ENCODE data around the gene TIMM8A.
A peak's percentile ranks its signal among the peaks of the same experiment; 100 is the strongest.
"Not testable (repeated sequence)": the region's sequence is repeated elsewhere in the genome, so short reads cannot be mapped to it uniquely, and the experiment has no call there.

TIMM8A gene

DNA sequence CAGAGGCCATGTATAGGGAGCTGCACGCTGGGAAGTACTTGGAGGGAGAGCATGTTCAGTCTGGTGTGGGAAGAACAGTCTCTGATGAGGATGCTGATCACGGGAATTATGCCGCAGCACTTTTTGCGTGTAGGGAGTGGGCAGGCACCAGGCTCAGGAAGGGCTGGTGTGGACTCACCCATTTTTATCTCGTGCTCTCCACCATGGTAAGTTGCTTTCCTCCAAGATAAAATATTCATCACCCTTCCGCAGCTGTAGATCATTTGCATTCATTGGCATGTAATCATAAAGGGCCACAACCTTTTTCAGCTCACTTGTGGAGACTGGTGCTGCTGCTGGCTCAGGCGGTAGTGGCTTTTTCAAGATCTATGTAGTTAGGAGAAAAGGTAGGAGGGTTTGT lies 11.8 kb upstream of the TIMM8A start:
- TF ChIP-seq, protein P1, sequence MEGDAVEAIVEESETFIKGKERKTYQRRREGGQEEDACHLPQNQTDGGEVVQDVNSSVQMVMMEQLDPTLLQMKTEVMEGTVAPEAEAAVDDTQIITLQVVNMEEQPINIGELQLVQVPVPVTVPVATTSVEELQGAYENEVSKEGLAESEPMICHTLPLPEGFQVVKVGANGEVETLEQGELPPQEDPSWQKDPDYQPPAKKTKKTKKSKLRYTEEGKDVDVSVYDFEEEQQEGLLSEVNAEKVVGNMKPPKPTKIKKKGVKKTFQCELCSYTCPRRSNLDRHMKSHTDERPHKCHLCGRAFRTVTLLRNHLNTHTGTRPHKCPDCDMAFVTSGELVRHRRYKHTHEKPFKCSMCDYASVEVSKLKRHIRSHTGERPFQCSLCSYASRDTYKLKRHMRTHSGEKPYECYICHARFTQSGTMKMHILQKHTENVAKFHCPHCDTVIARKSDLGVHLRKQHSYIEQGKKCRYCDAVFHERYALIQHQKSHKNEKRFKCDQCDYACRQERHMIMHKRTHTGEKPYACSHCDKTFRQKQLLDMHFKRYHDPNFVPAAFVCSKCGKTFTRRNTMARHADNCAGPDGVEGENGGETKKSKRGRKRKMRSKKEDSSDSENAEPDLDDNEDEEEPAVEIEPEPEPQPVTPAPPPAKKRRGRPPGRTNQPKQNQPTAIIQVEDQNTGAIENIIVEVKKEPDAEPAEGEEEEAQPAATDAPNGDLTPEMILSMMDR (IDR thresholded peaks at IDR 0.05; ENCODE audit: low read length, missing control alignments) = no peak
- no peak overlapping the region for H3K4me3 ChIP-seq (replicated peaks; ENCODE audit: low read depth, low read length)
- DNase-seq (ENCODE audit: low read depth) = no peak

DNA sequence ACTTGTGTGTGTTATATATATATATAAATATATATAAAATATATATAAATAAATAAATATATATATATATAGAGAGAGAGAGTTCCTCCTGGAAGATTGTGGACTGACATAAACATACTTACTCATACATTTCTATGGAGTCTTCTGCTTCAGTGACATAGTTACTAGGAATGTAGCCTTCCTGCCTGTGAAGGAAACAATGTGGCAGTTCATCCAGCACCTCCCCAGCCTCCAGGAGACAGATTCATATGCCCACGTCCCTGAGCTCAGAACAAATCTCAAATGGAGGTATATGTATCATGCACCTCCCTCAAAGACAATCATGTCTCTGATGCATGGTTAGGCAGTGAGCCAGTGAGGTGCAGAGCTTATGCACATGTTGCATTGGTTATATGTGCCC lies 11.4 kb upstream of the TIMM8A start:
- TF ChIP-seq, protein P1 (IDR thresholded peaks at IDR 0.05; ENCODE audit: low read length, missing control alignments) = no peak
- peak; percentile 9 for DNase-seq (ENCODE audit: low read depth)
- no peak overlapping the region for H3K4me3 ChIP-seq (replicated peaks; ENCODE audit: low read depth, low read length)

DNA sequence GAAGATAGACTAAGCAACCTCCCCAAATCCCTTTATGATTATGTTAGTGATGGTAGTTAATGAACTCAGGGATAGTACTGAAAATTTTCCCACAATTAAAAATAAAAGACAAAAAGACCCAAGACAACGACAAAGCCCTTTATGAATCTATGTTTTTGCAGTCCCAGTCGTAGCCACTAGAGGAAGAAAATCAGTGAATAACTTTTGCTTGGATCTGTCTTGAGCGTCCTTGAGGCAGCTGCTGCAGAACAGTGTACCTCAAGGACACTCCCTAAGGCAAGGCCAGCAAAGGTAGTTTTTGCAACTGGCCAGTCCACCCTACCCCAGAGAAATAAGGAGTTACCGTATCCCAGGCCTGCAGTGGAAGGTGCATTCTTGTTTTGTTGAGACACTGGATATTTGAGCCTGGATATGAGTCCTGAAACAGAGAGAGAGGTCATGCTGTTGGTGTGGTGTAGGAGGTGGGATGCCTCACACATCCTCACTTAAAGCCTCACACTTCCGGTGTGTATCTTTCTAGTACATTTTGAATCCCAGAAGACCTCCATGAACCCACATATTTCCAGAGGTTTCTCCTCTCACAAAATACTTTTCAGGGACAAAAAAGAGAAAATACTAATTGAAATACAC lies 8.7 kb upstream of the TIMM8A start:
- peak; percentile 25 for DNase-seq (ENCODE audit: low read depth)
- TF ChIP-seq, protein P1 (IDR thresholded peaks at IDR 0.05; ENCODE audit: low read length, missing control alignments) = peak; percentile 30

DNA sequence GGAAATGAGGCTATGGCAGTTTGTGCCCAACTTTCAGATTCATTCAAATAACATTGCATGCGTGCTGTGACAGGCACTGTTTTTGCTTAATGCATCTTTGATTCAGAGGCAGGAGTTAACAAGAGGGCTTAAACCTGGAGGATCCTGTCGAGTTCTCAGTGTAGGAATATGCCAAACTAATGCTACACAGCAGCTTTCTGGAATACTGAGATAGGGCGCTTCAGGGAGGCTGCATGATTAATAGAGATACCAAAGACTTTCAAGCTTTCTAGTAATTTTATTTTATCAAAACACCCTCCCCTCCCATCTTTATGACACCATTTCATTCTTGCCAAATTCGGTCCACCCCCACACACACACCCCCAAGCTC lies 636 bp upstream of the TIMM8A start:
- no peak for DNase-seq (ENCODE audit: low read depth)
- H3K4me3 ChIP-seq (replicated peaks; ENCODE audit: low read depth, low read length) = peak overlapping the region; percentile 76
- TF ChIP-seq, protein P1 (IDR thresholded peaks at IDR 0.05; ENCODE audit: low read length, missing control alignments) = no peak

More for the DNA sequence above, 8.7 kb upstream of the TIMM8A start:
- H3K4me3 ChIP-seq (replicated peaks; ENCODE audit: low read depth, low read length) = no peak overlapping the region

DNA sequence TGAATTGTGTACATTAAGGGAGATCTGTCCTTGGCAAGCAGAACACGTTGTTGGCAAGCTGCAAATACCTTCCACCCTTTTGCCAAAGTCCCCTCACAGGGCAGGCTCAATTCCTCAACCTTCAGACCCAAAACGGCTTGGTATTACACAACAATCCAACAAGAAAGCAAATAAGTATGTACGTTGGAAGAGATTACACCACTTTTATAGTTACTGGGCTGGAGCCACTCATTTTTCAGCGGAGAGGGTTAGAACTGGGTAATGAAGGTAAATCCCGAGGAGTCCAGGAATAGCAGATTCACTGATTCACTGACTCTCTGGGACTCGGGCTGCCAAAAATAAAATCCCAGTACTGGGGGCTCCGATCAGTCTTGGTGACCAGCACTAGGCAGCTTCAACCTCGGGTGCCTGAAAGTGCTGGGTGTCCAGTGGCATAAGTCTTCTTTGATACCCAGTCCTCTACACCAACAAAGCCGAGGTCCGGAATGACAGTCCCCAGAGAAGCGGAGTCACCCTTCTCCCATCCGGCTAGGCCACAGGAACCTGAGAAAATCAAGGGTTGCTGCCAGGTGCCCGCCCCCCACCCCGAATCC lies 587 bp downstream of the TIMM8A start:
- peak; percentile 29 for DNase-seq (ENCODE audit: low read depth)
- TF ChIP-seq, protein P1 (IDR thresholded peaks at IDR 0.05; ENCODE audit: low read length, missing control alignments) = no peak

DNA sequence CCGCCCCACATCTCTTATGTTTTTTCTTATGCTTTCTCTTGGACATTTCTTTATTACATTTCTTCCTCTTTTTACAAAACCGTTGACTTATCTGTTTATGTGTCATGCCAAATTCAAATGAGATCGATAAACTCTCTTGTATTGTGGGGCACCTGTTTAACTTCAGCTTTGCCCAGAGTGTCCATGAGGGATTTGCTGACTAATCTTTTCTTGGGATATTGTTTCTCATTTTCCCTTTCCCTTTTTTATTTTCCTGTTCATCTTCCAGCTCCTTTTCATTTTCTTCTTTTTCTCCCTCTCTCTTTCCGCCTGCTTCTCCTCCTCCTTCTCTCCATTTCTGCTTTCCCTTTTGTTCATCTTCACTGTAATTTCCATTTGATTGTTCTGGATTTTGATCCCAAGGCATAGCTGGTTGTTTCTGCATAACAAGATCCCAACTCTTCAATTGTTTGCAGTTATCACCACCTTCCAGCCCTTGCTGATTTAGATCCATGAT lies 10.7 kb downstream of the TIMM8A start:
- no peak for DNase-seq (ENCODE audit: low read depth)
- TF ChIP-seq, protein P1 (IDR thresholded peaks at IDR 0.05; ENCODE audit: low read length, missing control alignments) = no peak
- H3K4me3 ChIP-seq (replicated peaks; ENCODE audit: low read depth, low read length) = no peak overlapping the region

More for the DNA sequence above, 587 bp downstream of the TIMM8A start:
- peak overlapping the region; percentile 76 for H3K4me3 ChIP-seq (replicated peaks; ENCODE audit: low read depth, low read length)

DNA sequence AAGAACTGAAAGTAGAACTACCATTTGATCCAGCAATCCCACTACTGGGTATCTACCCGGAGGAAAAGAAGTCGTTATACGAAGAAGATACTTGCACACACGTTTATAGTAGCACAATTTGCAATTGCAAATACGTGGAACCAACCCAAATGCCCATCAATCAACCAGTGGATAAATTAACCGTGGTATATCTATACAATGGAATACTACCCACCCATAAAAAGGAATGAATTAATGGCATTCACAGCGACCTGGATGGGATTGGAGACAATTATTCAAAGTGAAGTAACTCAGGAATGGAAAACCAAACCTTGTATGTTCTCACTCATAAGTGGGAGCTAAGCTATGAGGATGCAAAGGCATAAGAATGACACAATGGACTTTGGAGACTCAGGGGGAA lies 14.2 kb downstream of the TIMM8A start:
- DNase-seq (ENCODE audit: low read depth); H3K4me3 ChIP-seq (replicated peaks; ENCODE audit: low read depth, low read length): not testable (repeated sequence)

DNA sequence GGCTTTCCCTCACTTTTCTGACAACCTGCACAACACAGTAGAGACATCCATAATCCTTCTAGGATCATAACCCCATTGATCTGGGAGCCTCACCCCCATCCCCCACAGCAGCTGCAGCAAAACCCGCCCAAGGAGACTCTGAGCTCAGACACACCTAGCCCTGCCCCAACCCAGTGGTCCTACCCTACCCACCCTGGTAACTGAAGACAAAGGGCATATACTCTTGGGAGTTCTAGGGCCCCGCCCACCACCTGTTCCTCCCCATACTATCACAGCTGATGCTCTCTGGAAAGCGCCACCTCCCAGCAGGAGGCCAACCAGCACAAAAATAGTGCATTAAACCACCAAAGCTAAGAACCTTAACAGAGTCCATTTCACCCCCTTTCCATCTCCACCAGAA lies 21.9 kb downstream of the TIMM8A start:
- H3K4me3 ChIP-seq (replicated peaks; ENCODE audit: low read depth, low read length); DNase-seq (ENCODE audit: low read depth): not testable (repeated sequence)
